HepG2 (cell line): ENCODE results near the gene WDR81. TPM values are rescaled to one million over a fixed set of nuclear protein-coding genes. Genes with fewer than 3 reads are reported as not detected.

ENCODE experiments used
- ELF1 ChIP-seq: sonication (generic); formaldehyde crosslinking; IDR thresholded peaks from 2 replicates; pipeline ENCODE4 v1.4.0; 2020; ENCODE audit warnings: missing genetic modification reagents
- GATA4 ChIP-seq: sonication (generic); IDR thresholded peaks from 2 replicates; pipeline ENCODE4 v1.6.1; 2016; ENCODE audit warnings: antibody characterized with exemption, low read depth, borderline replicate concordance
- IRX3 ChIP-seq: sonication (generic); formaldehyde crosslinking; IDR thresholded peaks from 2 replicates; pipeline ENCODE4 v1.8.1; 2023; ENCODE audit warnings: mild to moderate bottlenecking, low read depth, missing genetic modification reagents, borderline replicate concordance
- NFRKB ChIP-seq: fragments of 450-650 bp; IDR thresholded peaks from 2 replicates; pipeline ENCODE4 v1.6.1; 2017
- PRDM4 ChIP-seq: sonication (generic); formaldehyde crosslinking; IDR thresholded peaks from 2 replicates; pipeline ENCODE4 v1.9.0; 2021; ENCODE audit warnings: missing genetic modification reagents, borderline replicate concordance
- SMAD1 ChIP-seq: sonication (generic); formaldehyde crosslinking; IDR thresholded peaks from 2 replicates; pipeline ENCODE4 v1.4.0; 2020; ENCODE audit warnings: missing genetic modification reagents, low read depth, mild to moderate bottlenecking, borderline replicate concordance
- TFDP2 ChIP-seq: sonication (generic); formaldehyde crosslinking; IDR thresholded peaks from 2 replicates; pipeline ENCODE4 v1.4.0; 2020; ENCODE audit warnings: missing genetic modification reagents
- XBP1 ChIP-seq: sonication (generic); formaldehyde crosslinking; IDR thresholded peaks from 2 replicates; pipeline ENCODE4 v1.5.0; 2020; ENCODE audit warnings: missing genetic modification reagents
- YY1 ChIP-seq: IDR thresholded peaks from 2 replicates; pipeline ENCODE4 v1.6.1; 2011; ENCODE audit warnings: low read length, low read depth, moderate library complexity, mild to moderate bottlenecking; ENCODE audit not compliant: insufficient read depth, insufficient replicate concordance
- ZBED4 ChIP-seq: sonication (generic); formaldehyde crosslinking; IDR thresholded peaks from 2 replicates; pipeline ENCODE4 v1.4.0; 2020; ENCODE audit warnings: missing genetic modification reagents, borderline replicate concordance
- ZFP41 ChIP-seq: sonication (generic); formaldehyde crosslinking; IDR thresholded peaks from 2 replicates; pipeline ENCODE4 v1.4.0; 2020; ENCODE audit warnings: mild to moderate bottlenecking, missing genetic modification reagents, borderline replicate concordance
- ZNF333 ChIP-seq: sonication (generic); formaldehyde crosslinking; IDR thresholded peaks from 2 replicates; pipeline ENCODE4 v1.4.0; 2020; ENCODE audit warnings: mild to moderate bottlenecking, missing genetic modification reagents, borderline replicate concordance
- ZNF609 ChIP-seq: sonication (generic); formaldehyde crosslinking; IDR thresholded peaks from 2 replicates; pipeline ENCODE4 v1.4.0; 2020; ENCODE audit warnings: mild to moderate bottlenecking, missing genetic modification reagents, borderline replicate concordance
- ZNF644 ChIP-seq: IDR thresholded peaks from 2 replicates; pipeline ENCODE4 v1.6.1; 2016; ENCODE audit warnings: low read depth
- polyA plus RNA-seq, 8 experiments: library from polyadenylated mRNA; depleted of rRNA in 3 of 8; stranded (reverse) in 7 of 8; unstranded in 1 of 8; fragments of >200 nt; fragmentation: Illumina TruSeq in 4 of 8; extraction: Trizol in 4 of 8; gene quantifications; 2 replicates each; pipeline versions ENCODE4 v1.2.1 to v1.2.3, GENCODE V29; 2011 to 2016; ENCODE audit warnings: low read depth in 4 of 8, missing spikeins in 1 of 8, mixed read lengths in 1 of 8; ENCODE audit not compliant: insufficient read depth in 1 of 8
- total RNA-seq, 5 experiments: library from RNA; depleted of rRNA; stranded (reverse); fragments of >200 nt; fragmentation: Illumina TruSeq; extraction: Trizol; gene quantifications; 2 replicates each; pipeline ENCODE4 v1.2.3, GENCODE V29; 2016; ENCODE audit warnings: low read depth in 1 of 5

WDR81 gene
- total and polyA plus RNA-seq, 2 of the 13 experiments (the other 11 are each of a cell fraction or from before 2014, with no cell fraction given) = 9.1 to 16.7 TPM

GRCh38 chr17:1762901-1763898, 38.7 kb downstream of the WDR81 start (continued):
- no peak for TF ChIP-seq NFRKB
- peak; percentile 19; the same call in 1 of the 2 replicates for TF ChIP-seq GATA4
- no peak for TF ChIP-seq ZNF333
- no peak for TF ChIP-seq IRX3 (CRISPR knock-in tag)
- peak; percentile 53 for TF ChIP-seq YY1
- 0 out of 2 replicates have a peak, but pooled peaks have one; percentile 44 for TF ChIP-seq PRDM4 (CRISPR knock-in tag)
- TF ChIP-seq ZFP41 (CRISPR knock-in tag) = no peak
- TF ChIP-seq ZBED4 (CRISPR knock-in tag) = peak; percentile 76
- no peak for TF ChIP-seq XBP1
- 0 out of 2 replicates have a peak, but pooled peaks have one; percentile 41 for TF ChIP-seq TFDP2 (CRISPR knock-in tag)
- peak; percentile 65; the same call in 1 of the 2 replicates for TF ChIP-seq ZNF644 (CRISPR knock-in tag)
- no peak for TF ChIP-seq SMAD1 (CRISPR knock-in tag)
- TF ChIP-seq ELF1 (CRISPR knock-in tag) = peak; percentile 32; the same call in 1 of the 2 replicates
- TF ChIP-seq ZNF609 (CRISPR knock-in tag) = peak; percentile 83; the same call in 1 of the 2 replicates
